HG03060 (cell line): ENCODE results near the gene FAM181A.

Source experiments
- ATAC-seq: cut with Tn5 transposase; IDR thresholded peaks from one replicate; pipeline ENCODE4 v1.9.1; 2021; ENCODE audit warnings: low read depth, moderate number of reproducible peaks; ENCODE audit not compliant: unreplicated experiment

Gene FAM181A

GRCh38 chr14:93926873-93927799 is at the start of gene FAM181A:
TSS of gene FAM181A (plus strand) at chr14:93927344. CDS start at chr14:93928286, 942 bp downstream.
- ATAC-seq: no peak

DNA sequence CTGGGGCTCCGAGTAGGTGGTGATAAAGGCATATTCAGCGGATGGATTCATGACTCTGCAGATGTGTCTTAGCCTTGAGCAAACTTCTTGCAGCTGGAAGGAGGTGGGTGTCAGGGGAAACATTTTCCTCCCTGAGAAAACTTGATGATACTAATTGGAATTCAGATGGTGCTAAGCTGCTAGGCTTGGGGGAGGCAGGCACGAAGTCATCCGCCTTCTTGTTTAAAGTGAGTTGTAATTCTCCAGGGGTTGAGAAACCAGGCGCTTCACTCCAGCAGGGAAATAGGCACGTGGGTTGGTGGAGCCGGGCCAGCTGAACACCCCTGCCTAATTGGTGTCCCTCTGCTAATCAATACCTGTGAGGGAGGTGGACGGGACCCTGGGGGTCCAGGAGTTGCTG is 48.9 kb upstream of the FAM181A start:
- no peak for ATAC-seq

- no peak for ATAC-seq
Observed at GRCh38 chr14:93878871-93879270, 48.3 kb upstream of the FAM181A start.

DNA sequence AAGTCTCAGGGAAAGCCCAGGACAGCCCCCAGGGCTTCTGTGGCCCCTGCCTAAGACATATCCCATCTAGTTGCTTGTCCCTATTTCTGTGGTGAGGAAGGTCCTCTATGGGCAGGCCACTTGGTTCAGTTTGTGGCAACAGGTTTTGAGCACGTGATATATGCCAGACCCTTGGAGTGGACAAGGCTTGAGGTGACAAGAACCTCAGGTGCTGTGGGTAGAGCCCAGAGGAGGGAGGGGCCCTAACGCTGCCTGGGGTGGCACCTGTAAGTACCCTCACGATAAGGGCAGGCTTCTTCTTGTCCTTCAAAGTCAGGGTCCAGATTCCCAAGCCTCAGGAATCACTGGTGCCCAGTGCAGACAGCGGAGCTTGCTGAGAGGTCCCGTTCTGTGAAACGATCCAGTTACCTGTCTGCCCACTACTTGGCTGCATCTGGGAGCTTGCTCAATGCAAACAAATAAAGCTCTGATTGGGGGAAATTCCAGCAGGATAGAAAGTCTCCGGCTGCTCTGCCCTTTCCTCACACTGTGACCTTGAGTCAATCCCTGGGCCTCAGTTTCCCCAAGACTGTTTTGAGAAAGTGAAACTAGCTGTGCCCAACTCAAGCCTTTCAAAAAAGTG is 47.7 kb upstream of the FAM181A start:
- no peak for ATAC-seq

DNA sequence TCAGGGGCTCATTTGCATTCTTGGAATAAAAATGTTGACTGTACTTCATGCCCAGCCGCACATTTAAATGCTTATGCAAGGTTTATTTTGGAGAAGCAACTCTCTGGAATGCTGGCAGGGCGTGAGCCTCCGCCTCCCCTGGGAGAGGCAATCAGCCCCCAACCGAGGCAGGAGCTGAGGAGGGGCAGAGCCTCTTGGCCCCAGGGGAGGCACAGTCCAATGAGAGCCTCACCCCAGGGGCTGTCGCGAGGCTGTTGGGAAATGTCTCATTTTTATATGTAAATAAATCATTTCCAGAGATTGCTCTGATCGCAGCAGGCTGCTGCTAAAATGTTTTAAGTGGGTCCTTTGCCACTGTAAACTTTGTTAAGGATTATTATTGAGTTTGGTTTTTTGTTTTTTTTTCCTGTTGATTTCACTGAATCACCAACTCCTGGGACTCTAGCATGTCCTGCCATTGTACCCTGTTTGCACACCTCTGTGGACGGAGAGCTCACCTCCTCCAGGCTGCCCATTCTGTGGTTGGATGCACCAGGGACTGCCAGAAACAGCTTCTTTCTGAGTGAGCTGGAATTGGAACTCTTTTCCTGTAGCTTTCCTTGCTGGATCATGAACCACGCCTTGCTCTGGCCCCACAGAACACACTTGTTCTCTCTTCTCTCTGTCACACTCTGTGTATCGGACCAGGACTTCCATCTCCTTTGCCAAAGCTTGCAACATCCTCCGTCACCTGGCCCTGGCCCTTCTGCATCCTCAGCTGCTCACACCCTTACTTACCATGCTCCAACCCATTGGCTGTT is 46.9 kb upstream of the FAM181A start:
- ATAC-seq: no peak

GRCh38 chr14:93884950-93885349 is 42.2 kb upstream of the FAM181A start:
- ATAC-seq: no peak

DNA sequence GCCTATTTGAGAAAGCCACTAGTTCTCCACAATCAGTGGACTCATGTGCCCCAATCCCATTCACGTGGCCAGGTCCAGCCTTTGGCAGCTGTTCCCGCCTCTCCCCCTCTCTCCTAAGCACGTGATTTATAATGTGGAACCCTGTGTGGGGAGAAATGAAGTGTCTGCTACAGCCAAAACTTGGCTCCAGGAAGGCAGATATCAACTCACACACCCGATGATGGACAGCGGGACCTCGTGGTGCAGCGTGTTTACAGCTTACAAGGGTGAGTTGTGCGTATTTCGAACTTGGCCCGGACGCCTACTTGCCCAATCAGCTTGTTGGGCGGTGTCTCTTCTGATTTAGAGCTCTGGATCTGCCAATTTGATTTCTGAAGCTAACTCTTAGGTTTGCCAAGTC is 38.1 kb upstream of the FAM181A start:
- no peak for ATAC-seq

DNA sequence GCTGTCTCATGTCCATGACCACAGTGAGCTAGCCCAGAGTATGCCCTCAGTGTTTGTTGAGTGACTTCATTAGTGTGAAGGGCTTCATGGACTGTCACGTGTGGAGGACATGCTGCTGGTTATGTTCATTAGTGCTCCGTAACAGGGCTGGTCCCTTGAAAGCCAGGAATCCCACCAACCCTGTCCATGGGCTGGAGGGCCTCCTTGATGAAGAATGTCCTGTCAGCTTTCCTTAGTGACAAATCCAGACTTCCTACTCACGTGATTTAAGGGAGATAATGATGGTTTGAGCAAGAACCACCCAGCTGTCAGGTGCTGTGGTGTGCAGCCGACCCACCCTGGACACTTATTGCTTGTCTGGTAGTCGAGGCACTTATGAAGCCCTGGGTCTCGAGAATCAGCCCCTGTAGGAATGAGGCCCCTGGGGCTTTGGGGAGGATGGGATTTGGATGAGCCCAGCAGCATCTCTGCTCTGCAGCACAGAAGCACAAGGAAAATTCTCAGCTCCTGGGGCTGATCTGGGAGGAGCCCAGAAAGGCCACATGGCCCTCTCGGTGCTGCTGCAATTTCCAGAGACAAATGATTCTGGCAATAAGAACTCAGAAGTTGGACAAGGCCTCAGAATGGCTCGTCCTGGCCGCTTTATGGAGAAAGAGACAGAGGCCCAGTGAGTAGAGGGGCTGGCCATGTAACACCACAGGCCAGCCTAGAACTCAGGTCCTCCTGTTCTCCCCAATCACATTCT is 37.2 kb upstream of the FAM181A start:
- ATAC-seq: no peak

- no peak for ATAC-seq
Observed at GRCh38 chr14:93891756-93892504, 35.2 kb upstream of the FAM181A start.

- ATAC-seq: no peak
Observed at GRCh38 chr14:93892505-93892839, 34.7 kb upstream of the FAM181A start.

DNA sequence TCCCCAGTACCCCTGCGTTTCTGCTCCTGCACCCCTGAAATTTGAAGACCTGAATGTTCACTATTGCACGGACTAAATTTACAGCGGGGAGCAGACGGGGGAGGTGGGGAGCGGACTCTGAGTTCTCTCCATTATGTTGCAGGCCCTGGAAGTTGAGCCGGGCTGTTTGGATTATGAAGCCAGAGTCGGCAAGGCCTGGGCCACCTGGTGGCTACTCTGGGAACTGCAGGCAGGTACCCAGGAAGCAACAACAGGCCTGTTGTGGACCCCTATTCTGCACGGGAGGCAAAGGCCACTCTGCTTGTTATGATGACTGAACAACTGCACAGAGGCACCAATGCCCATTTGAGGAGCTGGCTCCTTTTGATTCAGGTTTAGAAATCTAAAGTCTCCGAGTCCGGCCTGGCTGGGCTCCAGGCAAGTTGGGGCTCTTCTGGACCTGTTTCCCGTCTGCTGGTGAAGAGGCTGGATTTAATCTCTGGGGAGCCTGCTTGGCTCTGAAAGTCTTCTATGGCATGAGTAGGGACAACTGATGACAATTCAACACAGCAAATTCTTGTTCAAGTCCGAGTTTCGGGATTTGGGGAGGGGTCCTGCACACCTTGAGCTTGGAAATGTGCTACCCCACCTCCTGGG is 34.1 kb upstream of the FAM181A start:
- ATAC-seq: no peak

DNA sequence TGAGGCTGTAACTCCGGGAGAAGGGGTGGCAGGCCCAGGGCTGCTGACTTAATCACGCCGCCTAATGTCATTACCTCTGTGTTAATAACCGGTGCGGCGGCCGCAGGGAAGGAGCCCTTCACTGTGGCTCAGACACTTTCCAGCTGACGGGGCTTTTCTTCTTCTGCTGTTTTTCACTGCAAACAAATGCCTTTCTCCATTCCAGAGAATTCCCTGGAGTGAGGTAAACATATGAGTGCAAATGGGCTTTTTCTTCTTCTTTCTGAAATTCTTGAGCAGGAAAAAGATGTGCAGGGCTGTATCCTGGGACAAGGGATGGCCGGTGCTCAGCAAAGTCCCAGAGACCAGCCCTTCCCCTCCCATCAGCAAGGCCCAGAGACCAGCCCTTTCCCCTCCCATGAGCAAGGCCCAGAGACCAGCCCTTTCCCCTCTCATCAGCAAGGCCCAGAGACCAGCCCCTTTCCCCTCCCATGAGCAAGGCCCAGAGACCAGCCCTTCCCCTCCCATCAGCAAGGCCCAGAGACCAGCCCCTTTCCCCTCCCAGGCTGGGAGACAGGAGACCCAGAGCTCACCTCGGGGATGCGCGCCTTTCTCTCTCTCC is 33.4 kb upstream of the FAM181A start:
- ATAC-seq: no peak

DNA sequence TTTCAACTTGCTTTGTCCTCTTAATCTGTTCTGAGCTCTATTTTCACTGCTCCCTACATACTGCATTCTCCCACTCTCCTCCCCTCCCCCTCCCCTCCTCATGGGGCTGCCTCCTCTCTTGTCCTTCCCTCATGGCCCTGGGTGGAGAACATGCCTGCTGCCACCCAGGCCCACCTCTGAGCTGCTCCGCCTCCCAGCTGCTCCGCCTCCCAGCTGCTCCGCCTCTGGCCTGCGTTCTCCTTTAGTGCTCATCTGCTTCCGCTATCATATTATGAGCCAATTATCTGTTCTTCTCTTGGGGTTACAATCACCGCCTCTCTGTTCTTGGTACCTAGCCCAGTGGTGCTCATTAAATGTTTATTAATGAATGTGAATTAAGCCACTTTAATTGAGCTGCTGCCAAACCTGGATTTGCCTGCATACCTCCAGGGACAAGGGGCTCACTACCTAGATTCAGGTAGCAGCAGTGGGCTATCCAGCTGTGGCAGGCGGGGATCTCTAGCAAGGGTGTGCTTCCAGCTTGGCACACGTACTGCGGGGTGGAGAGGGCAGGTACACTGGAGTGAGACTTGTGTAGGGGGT is 32.0 kb upstream of the FAM181A start:
- no peak for ATAC-seq

DNA sequence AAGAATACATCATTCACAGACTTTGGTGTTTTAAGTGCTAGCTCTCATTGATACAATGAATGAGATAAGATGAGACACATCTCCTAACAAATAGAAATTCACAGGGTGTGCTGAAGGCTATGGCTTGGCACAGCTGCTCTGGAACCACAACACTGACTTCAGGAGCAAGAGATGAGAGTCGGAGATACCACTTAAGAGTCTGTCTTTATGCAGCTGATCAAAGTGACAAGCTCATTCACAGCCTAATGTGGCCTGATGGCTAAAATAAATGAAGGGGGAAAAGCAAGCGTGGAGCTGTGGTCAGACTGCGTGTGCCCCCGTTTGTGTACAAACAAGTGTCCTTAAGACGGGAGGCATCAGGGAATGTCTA is 29.7 kb upstream of the FAM181A start:
- ATAC-seq: no peak

DNA sequence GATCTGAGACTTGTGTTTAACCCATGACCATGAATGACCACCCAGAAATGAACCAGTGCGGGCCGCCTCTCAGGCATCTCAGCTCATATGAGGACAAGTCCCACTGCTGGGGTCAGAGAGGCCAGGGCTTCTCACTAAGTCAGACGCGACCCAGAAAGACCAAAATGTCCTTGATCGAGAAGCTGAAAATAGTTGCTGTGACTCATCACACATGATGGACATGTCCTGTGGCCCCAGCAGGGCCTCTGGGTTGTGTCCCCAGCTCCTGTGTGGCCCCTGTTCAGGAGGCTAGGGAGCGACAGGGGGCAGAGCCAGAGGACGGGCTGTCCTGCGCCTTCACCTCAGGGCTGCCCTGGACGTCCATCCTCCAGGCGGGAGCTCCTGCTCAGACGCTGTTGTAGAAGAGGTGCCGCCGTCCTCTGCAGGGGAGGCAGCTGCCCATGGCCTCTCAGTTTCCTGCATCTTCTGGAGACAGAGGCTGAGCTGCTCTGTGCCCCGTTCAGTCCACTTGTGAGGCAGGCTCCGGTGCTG is 29.0 kb upstream of the FAM181A start:
- no peak for ATAC-seq

GRCh38 chr14:93898731-93899130 is 28.4 kb upstream of the FAM181A start:
- ATAC-seq: no peak

DNA sequence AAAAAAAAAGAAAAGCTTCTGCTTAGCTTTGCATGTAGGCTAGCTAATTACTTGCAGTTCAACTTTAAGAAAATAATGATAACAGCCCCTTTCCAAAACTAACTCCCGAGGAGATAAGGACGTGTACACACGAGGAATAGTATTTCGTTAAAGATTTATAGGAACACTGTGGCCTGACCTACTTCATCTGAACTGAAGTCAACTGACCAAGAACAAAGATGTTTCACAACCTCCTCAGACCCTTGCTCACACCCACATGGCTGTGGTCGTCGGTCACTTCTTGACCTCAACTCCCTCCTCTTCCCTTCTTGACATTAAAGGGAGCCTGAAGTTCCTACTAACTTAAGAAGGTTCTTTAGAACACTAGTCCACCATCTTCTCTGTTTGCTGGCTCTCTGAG is 25.3 kb upstream of the FAM181A start:
- no peak for ATAC-seq

DNA sequence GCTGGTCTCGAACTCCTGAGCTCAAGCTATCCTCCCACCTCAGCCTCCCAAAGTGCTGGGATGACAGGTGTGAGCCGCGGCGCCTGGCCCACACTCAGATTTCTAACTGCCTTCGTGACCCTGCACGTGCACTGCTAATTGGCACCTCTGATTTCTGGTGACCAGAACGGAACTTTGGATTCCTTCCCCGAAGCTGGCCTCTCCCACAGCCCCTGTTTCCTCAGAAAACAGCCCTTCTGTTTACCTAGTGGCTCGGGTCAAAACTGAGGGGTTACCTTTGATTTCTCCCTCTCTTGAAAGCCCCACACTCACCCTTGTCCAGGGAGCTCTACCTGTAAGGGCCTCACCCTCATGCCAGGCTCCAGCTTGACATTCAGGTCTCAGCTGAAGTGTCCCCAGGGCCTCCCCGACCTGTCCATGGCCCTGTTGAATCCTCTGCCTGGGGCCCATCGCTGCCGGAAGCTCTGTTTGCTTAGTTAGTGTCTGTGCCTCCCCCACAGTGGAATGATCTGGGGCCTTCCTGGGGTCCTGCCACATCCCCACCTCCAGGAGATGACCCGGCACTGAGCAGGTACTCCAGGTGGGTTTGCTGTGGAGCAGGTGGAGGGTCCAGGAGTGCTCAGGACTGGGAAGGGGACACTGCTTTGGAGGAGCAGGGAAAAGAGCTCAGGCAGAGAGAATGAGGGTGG is 24.4 kb upstream of the FAM181A start:
- no peak for ATAC-seq
